GM12865 (cell line): ENCODE results near the gene CHID1.

Source experiments
- DNase-seq: peaks from one replicate; pipeline ENCODE4 v3.0.0; 2010; ENCODE audit warnings: low read depth
- H3K4me3 ChIP-seq: 2 replicates; pipeline ENCODE4 v1.5.1; 2011; ENCODE audit warnings: mild to moderate bottlenecking, low read depth, low read length, control low read depth
- TF ChIP-seq, protein P1 (sequence below): IDR thresholded peaks from 2 replicates; pipeline ENCODE4 v1.5.1; 2011; ENCODE audit warnings: low read length, control low read depth, low read depth, inconsistent platforms; ENCODE audit not compliant: insufficient read depth; ENCODE audit errors: missing control alignments

Gene CHID1

DNA sequence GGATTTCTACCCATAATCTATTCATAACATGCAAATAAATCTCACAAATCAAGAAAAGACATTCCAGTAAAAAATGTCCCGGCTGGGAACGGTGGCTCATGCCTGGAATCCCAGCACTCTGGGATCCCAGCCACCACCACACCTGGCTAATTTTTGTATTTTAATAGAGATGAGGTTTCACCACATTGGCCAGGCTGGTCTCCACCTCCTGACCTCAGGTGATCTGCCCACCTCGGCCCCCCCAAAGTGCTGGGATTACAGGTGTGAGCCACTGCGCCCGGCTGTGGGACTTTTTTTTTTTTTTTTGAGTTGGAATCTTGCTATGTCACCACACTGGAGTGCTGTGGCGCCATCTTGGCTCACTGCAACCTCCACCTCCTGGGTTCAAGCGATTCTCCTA is 4.7 kb downstream of the CHID1 start:
- TF ChIP-seq, protein P1, sequence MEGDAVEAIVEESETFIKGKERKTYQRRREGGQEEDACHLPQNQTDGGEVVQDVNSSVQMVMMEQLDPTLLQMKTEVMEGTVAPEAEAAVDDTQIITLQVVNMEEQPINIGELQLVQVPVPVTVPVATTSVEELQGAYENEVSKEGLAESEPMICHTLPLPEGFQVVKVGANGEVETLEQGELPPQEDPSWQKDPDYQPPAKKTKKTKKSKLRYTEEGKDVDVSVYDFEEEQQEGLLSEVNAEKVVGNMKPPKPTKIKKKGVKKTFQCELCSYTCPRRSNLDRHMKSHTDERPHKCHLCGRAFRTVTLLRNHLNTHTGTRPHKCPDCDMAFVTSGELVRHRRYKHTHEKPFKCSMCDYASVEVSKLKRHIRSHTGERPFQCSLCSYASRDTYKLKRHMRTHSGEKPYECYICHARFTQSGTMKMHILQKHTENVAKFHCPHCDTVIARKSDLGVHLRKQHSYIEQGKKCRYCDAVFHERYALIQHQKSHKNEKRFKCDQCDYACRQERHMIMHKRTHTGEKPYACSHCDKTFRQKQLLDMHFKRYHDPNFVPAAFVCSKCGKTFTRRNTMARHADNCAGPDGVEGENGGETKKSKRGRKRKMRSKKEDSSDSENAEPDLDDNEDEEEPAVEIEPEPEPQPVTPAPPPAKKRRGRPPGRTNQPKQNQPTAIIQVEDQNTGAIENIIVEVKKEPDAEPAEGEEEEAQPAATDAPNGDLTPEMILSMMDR, result no peak
- no peak overlapping the region for H3K4me3 ChIP-seq

GRCh38 chr11:904380-904779 is 6.2 kb downstream of the CHID1 start:
- DNase-seq, result no peak
- TF ChIP-seq, protein P1, result no peak

More for the DNA sequence above, 4.7 kb downstream of the CHID1 start:
- DNase-seq, result no peak

DNA sequence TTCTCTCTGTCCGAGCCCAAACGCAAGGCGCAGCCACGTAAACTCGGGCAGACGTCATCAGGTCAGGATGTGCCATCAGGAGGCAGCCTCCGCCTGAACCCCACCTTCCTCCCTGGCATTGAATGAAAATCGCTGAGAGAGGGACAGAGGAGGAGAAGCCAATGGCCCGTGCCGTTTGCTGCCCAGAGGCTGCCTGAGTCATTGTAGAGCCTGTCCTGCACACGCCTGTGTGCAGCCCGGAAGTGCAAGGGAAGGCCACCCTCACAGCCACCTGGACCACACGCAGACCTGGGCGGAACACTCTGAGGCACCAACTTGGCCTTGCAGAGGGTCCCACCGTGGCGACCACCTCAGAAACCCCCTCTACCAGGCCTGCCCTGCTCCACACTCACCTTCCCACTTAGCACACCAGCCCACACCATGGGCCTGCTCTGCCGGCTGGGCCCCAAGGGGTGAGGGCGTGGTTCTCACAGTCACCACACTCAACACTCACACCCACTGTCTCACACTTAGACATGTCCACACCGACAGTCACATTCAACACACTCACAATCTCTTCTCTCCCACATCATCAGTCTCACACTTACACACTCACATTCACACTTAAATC is 9.1 kb downstream of the CHID1 start:
- no peak overlapping the region for H3K4me3 ChIP-seq
- no peak for DNase-seq

More at GRCh38 chr11:904380-904779, 6.2 kb downstream of the CHID1 start:
- H3K4me3 ChIP-seq, result no peak overlapping the region

DNA sequence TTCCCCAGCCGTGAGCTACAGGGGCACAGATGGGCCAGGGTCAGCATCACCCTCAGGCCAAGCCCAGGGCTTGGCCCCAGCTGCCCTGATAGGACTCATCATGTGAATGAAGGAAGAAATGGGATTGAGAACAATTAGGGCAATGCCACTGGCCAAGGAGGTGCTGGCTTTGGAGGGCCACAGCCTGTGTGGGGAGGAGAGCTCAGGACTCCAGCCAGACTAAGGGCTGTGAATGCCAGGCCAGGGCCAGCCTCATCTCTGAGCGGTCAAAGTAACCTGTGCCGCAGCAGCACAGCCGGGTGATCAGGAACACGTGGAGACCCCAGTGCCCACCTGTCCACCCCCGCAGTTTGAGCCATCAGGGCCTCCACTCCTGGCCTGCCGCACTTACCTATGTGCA is 10.1 kb downstream of the CHID1 start:
- no peak overlapping the region for H3K4me3 ChIP-seq
- DNase-seq, result no peak
- TF ChIP-seq, protein P1, result no peak

More for the DNA sequence above, 9.1 kb downstream of the CHID1 start:
- TF ChIP-seq, protein P1, result no peak

DNA sequence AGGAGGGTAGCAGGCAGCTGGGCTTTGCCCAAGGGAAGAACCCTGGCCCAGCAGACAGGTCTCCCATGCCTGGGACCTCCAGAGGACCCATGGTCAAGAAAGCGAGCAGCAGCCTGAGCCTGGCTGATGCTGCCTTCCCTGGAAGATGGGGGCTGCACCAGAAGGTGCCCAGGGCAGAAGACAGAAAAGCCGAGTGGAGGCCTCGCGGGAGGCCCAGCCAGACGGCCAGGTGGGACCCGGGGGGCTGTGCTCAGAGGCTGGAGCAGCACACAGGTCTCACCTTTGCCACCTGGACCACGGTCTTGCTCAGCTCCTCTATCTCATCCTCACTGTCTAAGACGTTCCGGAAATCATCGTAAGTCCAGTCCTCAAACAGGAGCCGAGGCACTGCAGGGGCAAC is 10.9 kb downstream of the CHID1 start:
- H3K4me3 ChIP-seq, result no peak overlapping the region
- TF ChIP-seq, protein P1, result no peak
- DNase-seq, result no peak

- H3K4me3 ChIP-seq, result no peak overlapping the region
- no peak for DNase-seq
- TF ChIP-seq, protein P1, result no peak
Observed at GRCh38 chr11:898540-899190, 11.9 kb downstream of the CHID1 start.
